ENCODE results near the gene ERC2.

ERC2 gene

GRCh38 chr3:55711646-55712045 lies 756.6 kb downstream of the ERC2 start:
- no peak for DNase-seq (ENCODE audit: low spot score)

- DNase-seq (ENCODE audit: low spot score), result no peak
Observed at GRCh38 chr3:55709411-55710012, 758.8 kb downstream of the ERC2 start.

- no peak for DNase-seq (ENCODE audit: low spot score)
Observed at GRCh38 chr3:55708921-55709320, 759.3 kb downstream of the ERC2 start.

GRCh38 chr3:55708242-55708641 lies 760.0 kb downstream of the ERC2 start:
- no peak for DNase-seq (ENCODE audit: low spot score)

- DNase-seq (ENCODE audit: low spot score), result no peak
Observed at GRCh38 chr3:55704521-55704920, 763.7 kb downstream of the ERC2 start.

- DNase-seq (ENCODE audit: low spot score), result no peak
Observed at GRCh38 chr3:55702822-55703221, 765.4 kb downstream of the ERC2 start.

GRCh38 chr3:55701997-55702396 lies 766.3 kb downstream of the ERC2 start:
- no peak for DNase-seq (ENCODE audit: low spot score)

- DNase-seq (ENCODE audit: low spot score), result no peak
Observed at GRCh38 chr3:55698831-55699230, 769.4 kb downstream of the ERC2 start.

GRCh38 chr3:55697177-55697865 lies 770.9 kb downstream of the ERC2 start:
- no peak for DNase-seq (ENCODE audit: low spot score)

- DNase-seq (ENCODE audit: low spot score), result no peak
Observed at GRCh38 chr3:55692957-55693558, 775.2 kb downstream of the ERC2 start.

- no peak for DNase-seq (ENCODE audit: low spot score)
Observed at GRCh38 chr3:55692295-55692956, 775.8 kb downstream of the ERC2 start.

GRCh38 chr3:55691141-55691540 lies 777.1 kb downstream of the ERC2 start:
- no peak for DNase-seq (ENCODE audit: low spot score)

- no peak for DNase-seq (ENCODE audit: low spot score)
Observed at GRCh38 chr3:55690726-55691125, 777.5 kb downstream of the ERC2 start.

- DNase-seq (ENCODE audit: low spot score), result no peak
Observed at GRCh38 chr3:55690177-55690576, 778.1 kb downstream of the ERC2 start.

- DNase-seq (ENCODE audit: low spot score), result no peak
Observed at GRCh38 chr3:55688154-55688553, 780.1 kb downstream of the ERC2 start.

GRCh38 chr3:55687526-55687925 lies 780.7 kb downstream of the ERC2 start:
- no peak for DNase-seq (ENCODE audit: low spot score)

- DNase-seq (ENCODE audit: low spot score), result no peak
Observed at GRCh38 chr3:55686426-55687254, 781.6 kb downstream of the ERC2 start.

GRCh38 chr3:55683666-55684270 lies 784.5 kb downstream of the ERC2 start:
- no peak for DNase-seq (ENCODE audit: low spot score)

- no peak for DNase-seq (ENCODE audit: low spot score)
Observed at GRCh38 chr3:55682461-55682860, 785.8 kb downstream of the ERC2 start.

GRCh38 chr3:55678546-55679216 lies 789.6 kb downstream of the ERC2 start:
- no peak for DNase-seq (ENCODE audit: low spot score)

GRCh38 chr3:55676643-55677042 lies 791.6 kb downstream of the ERC2 start:
- DNase-seq (ENCODE audit: low spot score), result no peak

Data from hematopoietic multipotent progenitor cell treated with erythropoietin and hydrocortisone succinate and interleukin-3 and kit ligand, for 15 days (in vitro differentiated cells).